CD4-positive, alpha-beta T cell (primary cell): ENCODE data around the gene DDIT4. TPM values are rescaled to one million over a fixed set of nuclear protein-coding genes. Genes with fewer than 3 reads are reported as not detected.
"Not testable (repeated sequence)": the region's sequence is repeated elsewhere in the genome, so short reads cannot be mapped to it uniquely, and the experiment has no call there.

Experiments used
- ATAC-seq: fragments of 200-7000 bp; cut with Tn5 transposase; one replicate; pipeline ENCODE4 v1.10.0; 2022; ENCODE audit warnings: mild to moderate bottlenecking; ENCODE audit not compliant: poor library complexity
- CTCF ChIA-PET: fragments of 350-600 bp; sonication (Branson Sonifier 250); formaldehyde crosslinking; loops from one replicate; lab custom pipeline; 2021; ENCODE audit warnings: antibody characterized with exemption, inconsistent platforms; lab: Charles Lee
- POLR2A ChIA-PET: fragments of 350-600 bp; sonication (Branson Sonifier 250); formaldehyde crosslinking; loops from one replicate; lab custom pipeline; 2021; ENCODE audit warnings: antibody characterized with exemption, inconsistent platforms; lab: Charles Lee
- DNase-seq, 14 experiments: peaks; one replicate each; pipeline ENCODE4 v3.0.0-alpha.2; 2013 to 2020; ENCODE audit warnings: mixed read lengths in 2 of 14
- H3K27ac ChIP-seq, 2 donors: one replicate each; pipeline versions ENCODE4 v1.5.1 to v1.7.0; 2013; ENCODE audit warnings: low read length in 2 of 2, low read depth in 1 of 2, mild to moderate bottlenecking in 1 of 2
- H3K27me3 ChIP-seq, 2 experiments: 1 replicate in 1 of 2; 2 replicates in 1 of 2; pipeline versions ENCODE4 v1.6.1 to v1.7.0; 2013; ENCODE audit warnings: low read length in 2 of 2, control low read depth in 1 of 2, mild to moderate bottlenecking in 1 of 2, moderate library complexity in 1 of 2; ENCODE audit not compliant: insufficient read depth in 2 of 2, control insufficient read depth in 1 of 2
- H3K36me3 ChIP-seq: one replicate; pipeline ENCODE4 v1.6.1; 2013; ENCODE audit warnings: low read length, control low read depth; ENCODE audit not compliant: insufficient read depth
- H3K4me1 ChIP-seq: one replicate; pipeline ENCODE4 v1.6.1; 2013; ENCODE audit warnings: low read length, control low read depth; ENCODE audit not compliant: insufficient read depth
- H3K4me3 ChIP-seq: one replicate; pipeline ENCODE4 v1.5.1; 2013; ENCODE audit warnings: mild to moderate bottlenecking, low read length, moderate library complexity
- H3K9me3 ChIP-seq, 2 experiments: 1 replicate in 1 of 2; 2 replicates in 1 of 2; pipeline versions ENCODE4 v1.6.1 to v1.7.0; 2013; ENCODE audit warnings: low read length in 2 of 2, mild to moderate bottlenecking in 2 of 2, control low read depth in 1 of 2, moderate library complexity in 1 of 2; ENCODE audit not compliant: control insufficient read depth in 1 of 2, insufficient read depth in 1 of 2
- H3K27ac Mint-ChIP-seq: one replicate; pipeline ENCODE4 v1.8.0; 2020; ENCODE audit warnings: mixed read lengths
- H3K27me3 Mint-ChIP-seq: one replicate; pipeline ENCODE4 v1.8.0; 2021; ENCODE audit warnings: mixed read lengths
- H3K36me3 Mint-ChIP-seq: one replicate; pipeline ENCODE4 v1.8.0; 2021; ENCODE audit warnings: low read depth, mixed read lengths
- H3K4me1 Mint-ChIP-seq: one replicate; pipeline ENCODE4 v1.8.0; 2021; ENCODE audit warnings: low read depth, mixed read lengths
- H3K4me3 Mint-ChIP-seq: one replicate; pipeline ENCODE4 v1.8.0; 2020; ENCODE audit warnings: mild to moderate bottlenecking, mixed read lengths
- H3K9me3 Mint-ChIP-seq: one replicate; pipeline ENCODE4 v1.8.0; 2020; ENCODE audit warnings: mixed read lengths
- intact Hi-C, 2 experiments: fragments of 100-400 bp; cut with DNase I in 1 of 2; cut with micrococcal nuclease in 1 of 2; formaldehyde crosslinking; loops; one replicate each; pipeline versions ENCODE4 v1.15.1 to v1.9.0; 2023 to 2025; cut with DNase I, micrococcal nuclease
- polyA plus RNA-seq, 2 donors: library from polyadenylated mRNA; unstranded; fragments of 120-200 nt; gene quantifications; one replicate each; pipeline ENCODE4 v1.2.1, GENCODE V29; 2013
- total RNA-seq, 174 experiments: library from RNA in 2 of 174; stranded (reverse) in 2 of 174; gene quantifications; one replicate each; pipeline ENCODE4 v1.2.3 and lab custom pipeline; 2021 to 2026
- TF ChIP-seq, protein P1 (sequence below): fragments of 200-600 bp; IDR thresholded peaks from one replicate; pipeline ENCODE4 v1.8.0; 2022; ENCODE audit warnings: antibody characterized with exemption, mild to moderate bottlenecking

Gene DDIT4, protein sequence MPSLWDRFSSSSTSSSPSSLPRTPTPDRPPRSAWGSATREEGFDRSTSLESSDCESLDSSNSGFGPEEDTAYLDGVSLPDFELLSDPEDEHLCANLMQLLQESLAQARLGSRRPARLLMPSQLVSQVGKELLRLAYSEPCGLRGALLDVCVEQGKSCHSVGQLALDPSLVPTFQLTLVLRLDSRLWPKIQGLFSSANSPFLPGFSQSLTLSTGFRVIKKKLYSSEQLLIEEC
- total RNA-seq, result 100 to 1,000 TPM; 427 to 436 TPM
- polyA plus RNA-seq (2013, experiment 1 of 2), result 141 TPM
- polyA plus RNA-seq (2013, experiment 2 of 2), result 112 TPM
- 8.7 to 929 (median 160) reads per million in 172 experiments for total RNA-seq (lab: John Stamatoyannopoulos, UW)

DNA sequence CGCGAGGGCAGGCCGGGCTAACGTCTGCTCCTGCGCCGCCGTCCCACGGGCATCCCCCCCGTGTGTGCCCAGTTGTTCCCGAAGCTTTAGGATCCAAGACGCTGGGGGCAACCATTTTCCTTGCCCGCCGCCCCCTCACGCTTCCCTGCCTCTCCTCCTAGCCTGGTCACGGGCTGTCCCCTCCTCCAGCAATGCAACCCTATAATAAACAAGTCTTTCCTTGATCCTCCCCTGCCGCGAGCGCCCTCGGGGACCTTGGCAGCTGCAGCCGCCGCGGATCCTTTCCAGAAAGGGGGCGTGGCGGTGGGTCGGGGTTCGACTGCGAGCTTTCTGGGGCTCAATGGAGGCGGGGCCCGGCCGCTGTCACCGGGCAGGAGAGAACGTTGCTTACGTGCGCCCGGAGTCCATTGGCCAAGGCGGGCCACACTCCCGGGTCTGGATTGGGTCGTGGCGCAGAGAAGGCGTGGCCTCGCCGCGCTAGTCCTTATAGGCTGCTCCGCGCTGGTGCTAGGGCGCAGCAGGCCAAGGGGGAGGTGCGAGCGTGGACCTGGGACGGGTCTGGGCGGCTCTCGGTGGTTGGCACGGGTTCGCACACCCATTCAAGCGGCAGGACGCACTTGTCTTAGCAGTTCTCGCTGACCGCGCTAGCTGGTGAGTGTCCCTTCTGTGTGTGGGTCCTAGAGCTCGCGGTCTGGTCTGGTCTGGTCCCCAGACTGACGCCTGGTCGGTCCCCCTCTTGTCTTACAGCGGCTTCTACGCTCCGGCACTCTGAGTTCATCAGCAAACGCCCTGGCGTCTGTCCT is at the start of gene DDIT4:
TSS of gene DDIT4 (plus strand) at position 515 of the 803 bp plus-strand sequence. CDS start 293 bp downstream, outside the sequence.
- TF ChIP-seq, protein P1, sequence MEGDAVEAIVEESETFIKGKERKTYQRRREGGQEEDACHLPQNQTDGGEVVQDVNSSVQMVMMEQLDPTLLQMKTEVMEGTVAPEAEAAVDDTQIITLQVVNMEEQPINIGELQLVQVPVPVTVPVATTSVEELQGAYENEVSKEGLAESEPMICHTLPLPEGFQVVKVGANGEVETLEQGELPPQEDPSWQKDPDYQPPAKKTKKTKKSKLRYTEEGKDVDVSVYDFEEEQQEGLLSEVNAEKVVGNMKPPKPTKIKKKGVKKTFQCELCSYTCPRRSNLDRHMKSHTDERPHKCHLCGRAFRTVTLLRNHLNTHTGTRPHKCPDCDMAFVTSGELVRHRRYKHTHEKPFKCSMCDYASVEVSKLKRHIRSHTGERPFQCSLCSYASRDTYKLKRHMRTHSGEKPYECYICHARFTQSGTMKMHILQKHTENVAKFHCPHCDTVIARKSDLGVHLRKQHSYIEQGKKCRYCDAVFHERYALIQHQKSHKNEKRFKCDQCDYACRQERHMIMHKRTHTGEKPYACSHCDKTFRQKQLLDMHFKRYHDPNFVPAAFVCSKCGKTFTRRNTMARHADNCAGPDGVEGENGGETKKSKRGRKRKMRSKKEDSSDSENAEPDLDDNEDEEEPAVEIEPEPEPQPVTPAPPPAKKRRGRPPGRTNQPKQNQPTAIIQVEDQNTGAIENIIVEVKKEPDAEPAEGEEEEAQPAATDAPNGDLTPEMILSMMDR, result no peak
- peak within 1 kb of the TSS; percentile 90 for H3K4me3 ChIP-seq
- DNase-seq (peak; percentile 94 to 99 (median 97)), ATAC-seq (peak; percentile 93)
- Mint-ChIP-seq H3K27ac (peak within 1 kb of the TSS; percentile 89), H3K4me3 (peak within 1 kb of the TSS; percentile 100), H3K36me3 (peaks cover 36% of the 10 kb centered on the region), H3K27me3 (no peaks in the 10 kb centered on the region), H3K9me3 (no peaks in the 10 kb centered on the region), H3K4me1 (peaks cover 64% of the 10 kb centered on the region)
- peaks cover 22% of the 10 kb centered on the region for H3K36me3 ChIP-seq
- peak within 1 kb of the TSS; percentile 78 to 88 for H3K27ac ChIP-seq
- peaks cover 48% of the 10 kb centered on the region for H3K4me1 ChIP-seq
- ChIA-PET POLR2A (interaction anchor here (0.6 to 6.5 kb wide), 20 partner anchors 9 to 189 kb away, joined by 3 to 96 read pairs (median 10); partner anchors contain the start of genes ANAPC16, ASCC1 and SPOCK2), CTCF (interaction anchor here (0.8 to 4.4 kb wide), 12 partner anchors 10 to 189 kb away, joined by 3 to 54 read pairs (median 8); no protein-coding TSS in a partner anchor)
- H3K9me3 ChIP-seq, result no peaks in the 10 kb centered on the region
- no peaks in the 10 kb centered on the region for H3K27me3 ChIP-seq
- intact Hi-C loops, result loop anchor here (1.0 to 5.0 kb wide), 9 partner anchors 13 to 186 kb away; partner anchors contain the start of genes ANAPC16 (in 1 of the 2) and ASCC1 (in 1 of the 2)

DNA sequence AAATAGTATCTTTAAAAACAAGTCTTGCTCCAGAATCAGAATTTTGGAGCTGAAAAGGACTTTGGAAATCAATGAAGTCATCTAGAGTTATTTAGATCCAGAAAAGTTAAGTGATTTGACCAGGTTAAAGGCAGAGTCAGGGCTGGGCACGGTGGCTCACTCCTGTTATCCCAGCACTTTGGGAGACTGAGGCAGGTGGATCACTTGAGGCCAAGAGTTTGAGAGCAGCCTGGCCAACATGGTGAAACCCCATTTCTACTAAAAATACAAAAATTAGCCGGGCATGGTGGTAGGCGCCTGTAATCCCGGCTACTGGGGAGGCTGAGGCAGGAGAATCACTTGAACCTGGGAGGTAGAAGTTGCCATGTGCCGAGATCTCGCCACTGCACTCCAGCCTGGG is 49.5 kb upstream of the DDIT4 start:
- not testable (repeated sequence) for ATAC-seq, H3K9me3 Mint-ChIP-seq, DNase-seq, H3K27me3 ChIP-seq, H3K9me3 ChIP-seq, H3K27ac ChIP-seq, H3K27me3 Mint-ChIP-seq, H3K4me3 ChIP-seq
- H3K27ac Mint-ChIP-seq, result peak overlapping the region; percentile 53
- peaks cover 54% of the 10 kb centered on the region for H3K4me1 Mint-ChIP-seq
- H3K36me3 Mint-ChIP-seq, result peaks cover 60% of the 10 kb centered on the region
- H3K4me3 Mint-ChIP-seq, result peak overlapping the region; percentile 7
- H3K36me3 ChIP-seq, result peaks cover 57% of the 10 kb centered on the region
- H3K4me1 ChIP-seq, result peaks cover 41% of the 10 kb centered on the region
- ChIA-PET POLR2A (interaction anchor here (0.6 to 1.6 kb wide), 7 partner anchors 9 to 838 kb away, joined by 3 to 6 read pairs (median 4); partner anchors contain the start of genes ANAPC16 and ASCC1), CTCF (interaction anchor here (1.0 to 2.1 kb wide), 5 partner anchors 51 to 328 kb away, joined by 3 to 13 read pairs (median 4); no protein-coding TSS in a partner anchor)
- intact Hi-C loops, result loop anchor here (2.0 to 5.0 kb wide), 4 partner anchors 152 to 327 kb away; no protein-coding TSS in a partner anchor

DNA sequence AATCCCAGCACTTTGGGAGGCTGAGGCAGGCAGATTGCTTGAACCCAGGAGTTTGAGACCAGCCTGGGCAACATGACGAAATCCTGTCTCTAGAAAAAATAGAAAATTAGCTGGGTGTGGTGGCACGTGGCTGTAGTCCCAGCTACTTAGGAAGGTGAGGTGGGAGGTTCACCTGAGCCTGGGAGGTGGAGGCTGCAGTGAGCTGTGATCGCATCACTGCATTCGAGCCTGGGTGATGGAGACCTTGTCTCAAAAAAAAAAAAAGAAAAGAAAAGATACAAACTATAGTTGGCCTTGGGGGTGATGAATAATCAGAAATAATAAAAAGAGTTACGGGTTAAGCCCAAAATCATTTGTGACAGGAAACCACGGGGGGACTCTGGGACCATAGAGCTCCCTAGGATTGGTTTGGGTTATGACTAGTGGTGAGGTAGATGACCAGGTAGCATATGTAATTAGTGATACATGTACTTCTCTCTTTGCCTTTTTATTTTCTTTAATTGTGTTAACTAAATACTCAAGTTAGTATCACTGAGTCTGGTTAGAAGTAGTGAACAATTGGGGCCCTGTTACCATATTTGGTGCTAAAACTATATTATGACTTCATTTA is 47.2 kb upstream of the DDIT4 start:
- H3K27ac Mint-ChIP-seq, result peak overlapping the region; percentile 74
- Histone ChIP-seq H3K4me1 (peaks cover 34% of the 10 kb centered on the region), H3K4me3 (no peak overlapping the region), H3K9me3 (no peaks in the 10 kb centered on the region), H3K27ac (no peak overlapping the region), H3K36me3 (peaks cover 58% of the 10 kb centered on the region), H3K27me3 (no peaks in the 10 kb centered on the region)
- H3K27me3 Mint-ChIP-seq, result no peaks in the 10 kb centered on the region
- H3K36me3 Mint-ChIP-seq, result peaks cover 66% of the 10 kb centered on the region
- intact Hi-C loops, result loop anchor here in 1 of 2 experiments (2.0 kb wide), 1 partner anchor 110 kb away; no protein-coding TSS in a partner anchor
- H3K9me3 Mint-ChIP-seq, result no peaks in the 10 kb centered on the region
- ChIA-PET POLR2A (interaction anchor here (1.5 to 2.0 kb wide), 3 partner anchors 10 to 71 kb away, joined by 3 to 8 read pairs (median 3); no protein-coding TSS in a partner anchor), CTCF (interaction anchor here (1.1 to 1.9 kb wide), 3 partner anchors 34 to 178 kb away, joined by 3 to 5 read pairs (median 4); no protein-coding TSS in a partner anchor)
- H3K4me1 Mint-ChIP-seq, result peaks cover 61% of the 10 kb centered on the region
- no peak overlapping the region for H3K4me3 Mint-ChIP-seq
- TF ChIP-seq, protein P1, result no peak
- DNase-seq (no peak), ATAC-seq (no peak)
